Stimulated activated CD4-positive, alpha-beta T cell treated with anti-CD3 and anti-CD28 coated beads, TNF-alpha, amount 100 ng/mL, for 48 hours (primary cell): ENCODE measurements around the gene PISD.

Experiments
- DNase-seq, 3 donors: peaks; one replicate each; pipeline ENCODE4 v3.0.0-alpha.2; 2020; ENCODE audit warnings: low read depth in 3 of 3

The PISD gene

GRCh38 chr22:31626427-31627150 lies 35.4 kb downstream of the PISD start:
- DNase-seq = no peak

GRCh38 chr22:31625661-31626426 lies 36.2 kb downstream of the PISD start:
- no peak for DNase-seq

- no peak for DNase-seq
Observed at GRCh38 chr22:31625257-31625640, 36.8 kb downstream of the PISD start.

- no peak for DNase-seq
Observed at GRCh38 chr22:31623592-31624304, 38.3 kb downstream of the PISD start.

GRCh38 chr22:31622980-31623379 lies 39.0 kb downstream of the PISD start:
- no peak for DNase-seq

- DNase-seq = no peak
Observed at GRCh38 chr22:31621507-31622124, 40.4 kb downstream of the PISD start.

- DNase-seq = no peak
Observed at GRCh38 chr22:31620756-31621480, 41.1 kb downstream of the PISD start.

GRCh38 chr22:31619611-31620300 lies 42.3 kb downstream of the PISD start:
- DNase-seq = no peak

GRCh38 chr22:31618471-31619176 lies 43.4 kb downstream of the PISD start:
- DNase-seq = no peak

GRCh38 chr22:31618057-31618456 lies 44.0 kb downstream of the PISD start:
- DNase-seq = no peak

- peak in 1 of 3 donors; percentile 37 for DNase-seq
Observed at GRCh38 chr22:31616315-31616980, 45.6 kb downstream of the PISD start.

GRCh38 chr22:31615940-31616314 lies 46.1 kb downstream of the PISD start:
- DNase-seq = no peak

GRCh38 chr22:31615491-31615860 lies 46.5 kb downstream of the PISD start:
- DNase-seq = no peak

- DNase-seq = no peak
Observed at GRCh38 chr22:31614781-31615490, 47.1 kb downstream of the PISD start.

- no peak for DNase-seq
Observed at GRCh38 chr22:31613904-31614296, 48.1 kb downstream of the PISD start.

GRCh38 chr22:31613286-31613903 lies 48.6 kb downstream of the PISD start:
- no peak for DNase-seq

- no peak for DNase-seq
Observed at GRCh38 chr22:31612891-31613285, 49.1 kb downstream of the PISD start.

- no peak for DNase-seq
Observed at GRCh38 chr22:31611061-31611760, 50.8 kb downstream of the PISD start.
